Thymus (tissue), 11 donors: ENCODE results near the gene AMPD2. TPM values are rescaled to one million over a fixed set of nuclear protein-coding genes. Genes with fewer than 3 reads are reported as not detected.

Experiments used
- DNase-seq, 9 donors: peaks; one replicate each; pipeline ENCODE4 v3.0.0-alpha.2; 2013; ENCODE audit warnings: low spot score in 9 of 9, low read depth in 6 of 9, missing footprints in 1 of 9
- H3K27ac ChIP-seq, 2 donors: one replicate each; pipeline ENCODE4 v1.5.1; 2013; ENCODE audit warnings: control low read depth in 1 of 2, low read depth in 1 of 2, low read length in 1 of 2, mild to moderate bottlenecking in 1 of 2, moderate library complexity in 1 of 2
- H3K27me3 ChIP-seq, 2 donors: one replicate each; pipeline ENCODE4 v1.5.1; 2013; ENCODE audit warnings: low read length in 1 of 2; ENCODE audit not compliant: control insufficient read depth in 2 of 2, insufficient read depth in 1 of 2
- H3K36me3 ChIP-seq, 2 donors: one replicate each; pipeline ENCODE4 v1.5.1; 2013; ENCODE audit warnings: low read length in 1 of 2, mild to moderate bottlenecking in 1 of 2, moderate library complexity in 1 of 2; ENCODE audit not compliant: control insufficient read depth in 2 of 2, insufficient read depth in 2 of 2
- H3K4me1 ChIP-seq, 2 donors: one replicate each; pipeline ENCODE4 v1.5.1; 2013; ENCODE audit warnings: low read length in 2 of 2; ENCODE audit not compliant: control insufficient read depth in 2 of 2, insufficient read depth in 2 of 2
- H3K4me3 ChIP-seq, 2 donors: one replicate each; pipeline ENCODE4 v1.5.1; 2013; ENCODE audit warnings: low read length in 2 of 2, control low read depth in 1 of 2, mild to moderate bottlenecking in 1 of 2
- H3K9me3 ChIP-seq, 2 donors: one replicate each; pipeline ENCODE4 v1.5.1; 2013; ENCODE audit warnings: low read length in 1 of 2, mild to moderate bottlenecking in 1 of 2; ENCODE audit not compliant: control insufficient read depth in 2 of 2, insufficient read depth in 1 of 2
- WGBS: extraction: QIAGEN DNeasy Blood & Tissue Kit; methylation state at CpG from one replicate; pipeline ENCODE4 v1.1.7; 2013; 5-methylcytosine and 5-hydroxymethylcytosine counted together
- polyA plus RNA-seq: library from polyadenylated mRNA; stranded (reverse); fragments of 200-250 nt; gene quantifications from one replicate; pipeline ENCODE4 v1.2.3, GENCODE V29; 2013
- total RNA-seq: library from RNA; stranded (reverse); fragments of 120-200 nt; gene quantifications from one replicate; pipeline ENCODE4 v1.2.4, GENCODE V29; 2013
- donor health status: healthy.

AMPD2 gene
- total and polyA plus RNA-seq, 2 donors, result 24.8 to 32.8 TPM

GRCh38 chr1:109620841-109621286 is 1.2 kb downstream of the AMPD2 start:
- WGBS, result under 1% methylated on average over 18 of the region's 18 CpGs
- no peaks in the 10 kb centered on the region for H3K27me3 ChIP-seq
- H3K4me1 ChIP-seq, result peaks cover 34 to 58% of the 10 kb centered on the region in 2 donors
- peaks cover 3 to 6% of the 10 kb centered on the region in 2 donors for H3K36me3 ChIP-seq
- peak; percentile 78 to 96 (median 90) for DNase-seq
- peak overlapping the region; percentile 66 to 68 for H3K4me3 ChIP-seq
- H3K9me3 ChIP-seq, result peaks cover 0 to 7% of the 10 kb centered on the region in 2 donors
- H3K27ac ChIP-seq, result peak overlapping the region; percentile 39 to 70

GRCh38 chr1:109621379-109622136 is 1.9 kb downstream of the AMPD2 start:
- Histone ChIP-seq H3K27ac (peak overlapping the region in 1 of 2 donors; percentile 12), H3K9me3 (peaks cover 0 to 7% of the 10 kb centered on the region in 2 donors), H3K27me3 (no peaks in the 10 kb centered on the region), H3K4me1 (peaks cover 34 to 58% of the 10 kb centered on the region in 2 donors), H3K4me3 (peak overlapping the region; percentile 66 to 68), H3K36me3 (peaks cover 9 to 13% of the 10 kb centered on the region in 2 donors)
- DNase-seq, result no peak
- WGBS, result 42% methylated on average over 13 of the region's 13 CpGs

- H3K4me1 ChIP-seq, result peaks cover 34 to 58% of the 10 kb centered on the region in 2 donors
- H3K36me3 ChIP-seq, result peaks cover 17 to 20% of the 10 kb centered on the region in 2 donors
- H3K9me3 ChIP-seq, result peaks cover 0 to 7% of the 10 kb centered on the region in 2 donors
- H3K27ac ChIP-seq, result peak overlapping the region in 1 of 2 donors; percentile 52
- no peaks in the 10 kb centered on the region for H3K27me3 ChIP-seq
- H3K4me3 ChIP-seq, result peak overlapping the region in 1 of 2 donors; percentile 66
- no peak for DNase-seq
- WGBS, result 95% methylated on average over 11 of the region's 11 CpGs
Observed at GRCh38 chr1:109622137-109622892, 2.7 kb downstream of the AMPD2 start.

DNA sequence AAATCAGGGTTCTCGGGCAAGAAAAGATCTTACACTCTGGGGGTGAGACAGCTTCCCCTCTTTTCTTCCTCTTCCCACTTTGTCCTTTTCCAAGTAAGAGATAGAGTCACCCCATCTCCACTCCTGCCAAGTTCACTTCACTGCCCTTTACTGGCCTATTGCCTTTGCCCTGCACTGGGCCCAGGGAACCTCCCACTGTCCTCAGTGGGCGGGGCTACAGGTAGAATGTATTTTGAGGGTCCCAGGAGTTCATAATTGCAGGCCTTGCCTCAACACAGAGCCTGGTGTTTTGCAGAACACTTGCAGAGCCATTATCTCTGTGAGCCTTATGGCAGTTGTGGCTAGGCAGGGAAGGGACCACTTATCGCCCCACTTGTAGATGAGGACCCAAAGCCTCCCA is 3.3 kb downstream of the AMPD2 start:
- Histone ChIP-seq H3K4me1 (peaks cover 34 to 58% of the 10 kb centered on the region in 2 donors), H3K4me3 (no peak overlapping the region), H3K27me3 (no peaks in the 10 kb centered on the region), H3K9me3 (peaks cover 0 to 7% of the 10 kb centered on the region in 2 donors), H3K36me3 (peaks cover 23 to 26% of the 10 kb centered on the region in 2 donors), H3K27ac (peak overlapping the region in 1 of 2 donors; percentile 52)
- WGBS, result 94% methylated on average over 3 of the region's 3 CpGs
- no peak for DNase-seq

DNA sequence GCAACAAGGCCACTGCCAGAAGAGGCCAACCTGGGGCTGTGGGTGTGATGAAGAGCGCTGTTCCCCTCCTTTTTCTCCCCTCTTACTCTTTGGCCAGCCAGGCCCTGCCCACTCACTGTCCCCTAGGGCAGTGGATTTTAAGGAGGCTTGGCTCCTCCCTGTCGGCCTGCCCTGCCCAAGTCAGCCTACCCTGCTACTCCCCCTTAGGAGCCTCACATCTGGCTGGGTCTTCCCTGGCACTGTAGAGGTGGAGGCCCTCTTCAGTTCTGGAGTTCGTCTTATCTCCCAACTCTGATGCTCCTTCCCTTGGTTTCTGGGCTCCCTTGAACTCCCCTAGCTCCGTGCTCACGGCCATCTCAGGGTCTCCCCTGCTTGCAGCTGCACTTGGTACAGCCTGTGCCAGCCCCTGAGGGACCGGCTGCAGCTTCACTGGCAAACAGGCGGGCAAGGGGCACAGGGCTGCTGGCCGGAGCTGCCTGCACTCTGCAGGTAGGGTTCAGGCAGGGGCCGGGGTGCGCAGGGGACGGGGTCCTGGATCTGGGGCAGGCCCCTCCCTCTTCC is 4.0 kb downstream of the AMPD2 start:
- Histone ChIP-seq H3K27ac (peak overlapping the region; percentile 68 to 80), H3K4me1 (peaks cover 34 to 56% of the 10 kb centered on the region in 2 donors), H3K27me3 (no peaks in the 10 kb centered on the region), H3K9me3 (peaks cover 0 to 7% of the 10 kb centered on the region in 2 donors), H3K4me3 (peak overlapping the region; percentile 40 to 51), H3K36me3 (peaks cover 30 to 34% of the 10 kb centered on the region in 2 donors)
- WGBS, result 37% methylated on average over 11 of the region's 11 CpGs
- peak in 2 of 9 donors; percentile 41 to 67 for DNase-seq

DNA sequence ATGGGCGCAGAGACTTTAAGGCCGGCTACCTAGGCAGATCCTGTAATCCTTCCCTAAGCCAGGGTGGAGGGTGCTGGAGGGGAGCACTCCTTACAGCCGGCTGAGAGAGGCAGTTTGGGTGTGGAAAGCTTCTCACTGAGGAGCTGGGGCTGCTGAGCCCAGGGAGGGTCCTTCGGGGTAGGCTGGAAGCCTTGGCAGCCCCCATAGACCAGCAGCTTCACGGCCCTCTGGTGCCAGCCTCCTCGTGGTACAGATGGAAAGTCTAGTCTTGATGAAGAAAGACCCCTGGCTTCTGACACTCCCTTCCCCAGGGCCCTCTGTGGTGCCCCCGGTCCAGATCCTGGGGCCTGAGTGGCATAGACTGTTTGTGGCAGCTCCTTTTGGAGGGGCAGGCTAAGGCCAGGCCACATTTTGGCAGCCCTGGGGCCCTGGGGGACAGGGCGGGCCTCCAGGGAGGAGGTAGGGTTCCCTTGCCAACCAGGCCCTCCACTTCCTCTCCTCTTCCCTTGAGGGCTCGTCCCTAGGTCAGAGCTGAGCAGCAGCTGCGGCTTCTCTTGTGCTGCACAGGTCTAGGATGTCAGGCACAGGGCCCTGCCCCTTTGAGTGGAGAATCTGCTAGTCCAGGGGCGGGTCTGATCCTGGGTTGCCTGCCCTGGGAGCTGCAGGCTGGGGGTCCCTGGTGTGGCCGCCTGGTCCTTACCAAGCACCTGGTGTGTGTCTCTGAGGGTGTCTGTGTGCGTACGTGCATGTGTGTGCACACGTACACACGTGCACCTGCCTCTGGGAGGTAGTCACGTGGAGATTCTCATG is 4.8 kb downstream of the AMPD2 start:
- Histone ChIP-seq H3K9me3 (peaks cover 0 to 7% of the 10 kb centered on the region in 2 donors), H3K4me3 (peak overlapping the region; percentile 40 to 51), H3K27me3 (no peaks in the 10 kb centered on the region), H3K27ac (peak overlapping the region; percentile 68 to 80), H3K36me3 (peaks cover 38 to 41% of the 10 kb centered on the region in 2 donors), H3K4me1 (peaks cover 31 to 50% of the 10 kb centered on the region in 2 donors)
- 40% methylated on average over 17 of the region's 17 CpGs for WGBS
- DNase-seq, result peak in 2 of 9 donors; percentile 57 to 72

GRCh38 chr1:109625176-109625575 is 5.5 kb downstream of the AMPD2 start:
- Histone ChIP-seq H3K4me3 (no peak overlapping the region), H3K27me3 (no peaks in the 10 kb centered on the region), H3K4me1 (peaks cover 30 to 46% of the 10 kb centered on the region in 2 donors), H3K36me3 (peaks cover 44 to 48% of the 10 kb centered on the region in 2 donors), H3K9me3 (peaks cover 0 to 7% of the 10 kb centered on the region in 2 donors), H3K27ac (peak overlapping the region in 1 of 2 donors; percentile 80)
- 96% methylated on average over 16 of the region's 16 CpGs for WGBS
- DNase-seq, result no peak
